Stomach (tissue), 19 donors: Measurements from ENCODE around the gene RAC2. TPM values are rescaled to one million over a fixed set of nuclear protein-coding genes. Genes with fewer than 3 reads are reported as not detected.

ENCODE experiments used
- DNase-seq, 2 donors: peaks; one replicate each; pipeline versions ENCODE4 v3.0.0 to v3.0.0-alpha.2; 2013 to 2019
- H3K27ac ChIP-seq, 5 donors: fragments of 200-600 bp in 4 of 5; sonication (generic) in 4 of 5; one replicate each; pipeline ENCODE4 v1.5.1; 2013 to 2019; ENCODE audit warnings: mild to moderate bottlenecking in 1 of 5, moderate library complexity in 1 of 5
- H3K27me3 ChIP-seq, 3 donors: fragments of 200-600 bp; sonication (generic); one replicate each; pipeline ENCODE4 v1.5.1; 2017 to 2019; ENCODE audit warnings: mixed run types in 1 of 3
- H3K36me3 ChIP-seq, 4 donors: fragments of 200-600 bp; sonication (generic); 1 replicate in 3 of 4; 2 replicates in 1 of 4; pipeline ENCODE4 v1.5.1; 2016 to 2019
- H3K4me1 ChIP-seq, 4 donors: fragments of 200-600 bp; sonication (generic); one replicate each; pipeline ENCODE4 v1.5.1; 2016 to 2019
- H3K4me3 ChIP-seq, 4 donors: fragments of 200-600 bp; sonication (generic) in 3 of 4; one replicate each; pipeline ENCODE4 v1.5.1; 2016 to 2019; ENCODE audit warnings: mild to moderate bottlenecking in 1 of 4
- H3K9me3 ChIP-seq, 4 donors: fragments of 200-600 bp; sonication (generic); one replicate each; pipeline ENCODE4 v1.5.1; 2016 to 2019
- CTCF ChIP-seq, 7 experiments: fragments of 450-650 bp in 4 of 7; fragments of 200-600 bp in 3 of 7; sonication (generic) in 3 of 7; IDR thresholded peaks; one replicate each; pipeline ENCODE4 v1.5.1; 2016 to 2019; ENCODE audit warnings: antibody characterized with exemption in 7 of 7, control low read depth in 2 of 7, mild to moderate bottlenecking in 1 of 7
- EP300 ChIP-seq: sonication (generic); formaldehyde crosslinking; IDR thresholded peaks from one replicate; pipeline ENCODE4 v1.6.1; 2017; ENCODE audit warnings: antibody characterized with exemption
- POLR2A ChIP-seq, 4 donors: fragments of 450-650 bp; IDR thresholded peaks; one replicate each; pipeline ENCODE4 v1.6.1; 2016; ENCODE audit warnings: antibody characterized with exemption in 4 of 4, control low read depth in 2 of 4, mild to moderate bottlenecking in 1 of 4, moderate library complexity in 1 of 4
- POLR2AphosphoS5 ChIP-seq, 3 donors: sonication (generic); formaldehyde crosslinking; IDR thresholded peaks; one replicate each; pipeline ENCODE4 v1.6.1; 2016; ENCODE audit warnings: antibody characterized with exemption in 3 of 3
- WGBS, 5 donors: extraction: QIAGEN DNeasy Blood & Tissue Kit in 3 of 5; methylation state at CpG; one replicate each; pipeline versions ENCODE4 v1.1.5 to v1.1.7; 2013 to 2018; 5-methylcytosine and 5-hydroxymethylcytosine counted together
- intact Hi-C: fragments of 100-400 bp; cut with DNase I; formaldehyde crosslinking; loops from one replicate; pipeline ENCODE4 v1.15.1; 2023; ENCODE audit warnings: low total_unique reads
- long read RNA-seq, 10 donors: transcript quantifications; one replicate each; lab custom pipeline, GENCODE V29; 2026
- polyA plus RNA-seq, 3 donors: library from polyadenylated mRNA; stranded (reverse); fragments of 200-250 nt; gene quantifications; one replicate each; pipeline ENCODE4 v1.2.3, GENCODE V29; 2013
- total RNA-seq, 5 donors: library from RNA; depleted of rRNA; stranded (reverse); fragments of >200 nt; gene quantifications; one replicate each; pipeline versions ENCODE4 v1.1.0 to v1.2.3, GENCODE V29; 2014 to 2016
- donor health status: healthy with polysubstance abuse.
- donor health status: Bipolar disorder and iron deficiency.
- donor health status: healthy.

RAC2 gene
- total RNA-seq (10 to 100 TPM in 3 of 5 donors, 1 to 10 TPM in 2; 1.8 to 50.4 (median 14.2) TPM), polyA plus RNA-seq (10 to 100 TPM; 17.6 to 23.8 (median 22.8) TPM)
- long read RNA-seq, donor 1, partial matches to known transcripts = 0 of 1 reads
- long read RNA-seq, donor 1, other reads (novel, unspliced or antisense) = 0 of 1 reads
- long read RNA-seq, donor 2, transcript RAC2-201 (7 exons, 1,482 nt) = major isoform, 5 of 6 reads
- long read RNA-seq, donor 2, partial matches to known transcripts = 0 of 6 reads
- long read RNA-seq, donor 2, other reads (novel, unspliced or antisense) = 0 of 6 reads
- long read RNA-seq, donor 3, partial matches to known transcripts = 0 of 1 reads
- long read RNA-seq, donor 3, other reads (novel, unspliced or antisense) = 0 of 1 reads
- long read RNA-seq, donor 4, partial matches to known transcripts = 0 of 3 reads
- long read RNA-seq, donor 4, other reads (novel, unspliced or antisense) = 0 of 3 reads
- long read RNA-seq, donor 5, partial matches to known transcripts = 0 of 3 reads
- long read RNA-seq, donor 5, other reads (novel, unspliced or antisense) = 0 of 3 reads
- long read RNA-seq, donor 6, transcript RAC2-201 (7 exons, 1,482 nt) = major isoform, 7 of 7 reads
- long read RNA-seq, donor 6, partial matches to known transcripts = 0 of 7 reads
- long read RNA-seq, donor 6, other reads (novel, unspliced or antisense) = 0 of 7 reads
- long read RNA-seq, donor 7, partial matches to known transcripts = 0 of 4 reads
- long read RNA-seq, donor 7, other reads (novel, unspliced or antisense) = 0 of 4 reads
- long read RNA-seq, donor 8, partial matches to known transcripts = 0 of 2 reads
- long read RNA-seq, donor 8, other reads (novel, unspliced or antisense) = 0 of 2 reads
- long read RNA-seq, donor 9, partial matches to known transcripts = 0 of 4 reads
- long read RNA-seq, donor 9, other reads (novel, unspliced or antisense) = 0 of 4 reads
- long read RNA-seq, donor 10, partial matches to known transcripts = 0 of 1 reads
- long read RNA-seq, donor 10, other reads (novel, unspliced or antisense) = 0 of 1 reads

- intact Hi-C loops = no loop called here
- peak; percentile 78 to 89 for DNase-seq
- Histone ChIP-seq H3K27ac (peak within 1 kb of the TSS; percentile 19 to 85 (median 67)), H3K4me1 (peaks cover 0 to 51% (median 16%) of the 10 kb centered on the region in 4 donors), H3K4me3 (peak within 1 kb of the TSS; percentile 35 to 49 (median 44)), H3K27me3 (peaks cover 5 to 59% (median 11%) of the 10 kb centered on the region in 3 donors), H3K36me3 (no peaks in the 10 kb centered on the region), H3K9me3 (no peaks in the 10 kb centered on the region)
- WGBS, 5 donors = 13 to 50% (median 16%) methylated on average over 5 to 23 of the region's 23 CpGs
- TF ChIP-seq POLR2AphosphoS5 (IDR thresholded peaks at IDR 0.05) (peak in 2 of 3 donors; percentile 51 to 57), CTCF (IDR thresholded peaks at IDR 0.05) (no peak), POLR2A (IDR thresholded peaks at IDR 0.05) (no peak), EP300 (no peak)
Measured at GRCh38 chr22:37244114-37244921, at the start of gene RAC2. TSS of gene RAC2 (minus strand) at chr22:37244269. CDS start at chr22:37244148, 121 bp downstream.

- Histone ChIP-seq H3K4me3 (no peak overlapping the region), H3K4me1 (peaks cover 0 to 22% (median 0%) of the 10 kb centered on the region in 4 donors), H3K36me3 (peaks cover 0 to 26% (median 13%) of the 10 kb centered on the region in 4 donors), H3K27me3 (peaks cover 0 to 29% (median 12%) of the 10 kb centered on the region in 3 donors), H3K27ac (no peak overlapping the region), H3K9me3 (peaks cover 0 to 2% (median 0%) of the 10 kb centered on the region in 4 donors)
- WGBS, 5 donors = 72 to 89% (median 77%) methylated on average over 3 of the region's 3 CpGs
- no peak for DNase-seq
- TF ChIP-seq EP300 = no peak
- intact Hi-C loops = no loop called here
Measured at GRCh38 chr22:37293172-37293571, 49.1 kb upstream of the RAC2 start.

- DNase-seq = no peak
- Histone ChIP-seq H3K27ac (no peak overlapping the region), H3K4me1 (peaks cover 0 to 18% (median 0%) of the 10 kb centered on the region in 4 donors), H3K4me3 (no peak overlapping the region), H3K9me3 (peaks cover 0 to 2% (median 0%) of the 10 kb centered on the region in 4 donors), H3K36me3 (peaks cover 0 to 26% (median 13%) of the 10 kb centered on the region in 4 donors), H3K27me3 (peaks cover 0 to 29% (median 12%) of the 10 kb centered on the region in 3 donors)
- intact Hi-C loops = no loop called here
- WGBS, 5 donors = 65 to 81% (median 76%) methylated on average over 13 of the region's 13 CpGs
- TF ChIP-seq EP300 = no peak
- TF ChIP-seq POLR2A (IDR thresholded peaks at IDR 0.05) = no peak
- no peak for TF ChIP-seq CTCF (IDR thresholded peaks at IDR 0.05)
Measured at GRCh38 chr22:37292641-37293040, 48.6 kb upstream of the RAC2 start.

GRCh38 chr22:37291559-37292298, 47.7 kb upstream of the RAC2 start:
- intact Hi-C loops = no loop called here
- no peak for DNase-seq
- Histone ChIP-seq H3K36me3 (peaks cover 0 to 29% (median 10%) of the 10 kb centered on the region in 4 donors), H3K27me3 (peaks cover 0 to 37% (median 12%) of the 10 kb centered on the region in 3 donors), H3K4me1 (peaks cover 0 to 18% (median 0%) of the 10 kb centered on the region in 4 donors), H3K9me3 (peaks cover 0 to 2% (median 0%) of the 10 kb centered on the region in 4 donors), H3K4me3 (no peak overlapping the region), H3K27ac (no peak overlapping the region)
- WGBS, 5 donors = 89 to 98% (median 95%) methylated on average over 5 of the region's 5 CpGs
- TF ChIP-seq POLR2AphosphoS5 (IDR thresholded peaks at IDR 0.05) (no peak), CTCF (IDR thresholded peaks at IDR 0.05) (no peak)
